NCI-H446 (cell line): ENCODE data around the gene SLC37A3.
A peak's percentile ranks its signal among the peaks of the same experiment; 100 is the strongest.
"Not testable (repeated sequence)": the region's sequence is repeated elsewhere in the genome, so short reads cannot be mapped to it uniquely, and the experiment has no call there.

ENCODE experiments used
- DNase-seq, 2 experiments: peaks; one replicate each; lab custom pipeline; 2025; lab: John Stamatoyannopoulos, UW

SLC37A3 gene

GRCh38 chr7:140314573-140315480 lies 83.5 kb downstream of the SLC37A3 start:
- DNase-seq, result no peak

DNA sequence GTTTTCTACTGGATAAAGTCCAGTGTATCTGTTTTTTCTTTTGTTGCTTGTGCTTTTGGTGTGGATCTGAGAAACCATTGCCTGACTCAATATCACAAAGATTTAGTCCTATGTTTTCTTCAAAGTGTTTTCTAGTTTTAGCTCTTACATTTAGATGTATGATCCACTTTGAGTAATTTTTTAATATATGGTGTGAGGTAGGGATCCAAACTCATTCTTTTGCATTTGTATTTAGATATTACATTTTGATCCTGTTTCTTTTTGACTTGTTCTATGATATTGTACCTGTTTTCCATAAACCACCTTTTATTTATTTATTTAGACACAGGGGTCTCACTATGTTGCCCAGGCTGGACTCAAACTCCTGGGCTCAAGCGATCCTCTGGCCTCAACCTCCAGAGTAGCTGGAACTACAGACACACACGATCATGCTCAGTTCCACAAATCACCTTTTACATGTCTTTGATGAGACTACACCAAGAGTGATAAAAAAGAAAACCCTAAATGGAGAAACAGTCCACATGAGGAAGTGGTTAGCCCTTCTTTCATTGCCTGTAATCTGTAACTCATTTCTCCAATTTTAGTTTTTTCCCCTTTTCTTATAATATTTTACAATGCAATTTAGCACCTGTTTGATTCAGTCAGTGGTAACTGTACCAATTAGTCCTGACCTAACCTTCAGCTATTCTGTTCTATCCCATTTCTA lies 86.0 kb downstream of the SLC37A3 start:
- DNase-seq, result no peak

DNA sequence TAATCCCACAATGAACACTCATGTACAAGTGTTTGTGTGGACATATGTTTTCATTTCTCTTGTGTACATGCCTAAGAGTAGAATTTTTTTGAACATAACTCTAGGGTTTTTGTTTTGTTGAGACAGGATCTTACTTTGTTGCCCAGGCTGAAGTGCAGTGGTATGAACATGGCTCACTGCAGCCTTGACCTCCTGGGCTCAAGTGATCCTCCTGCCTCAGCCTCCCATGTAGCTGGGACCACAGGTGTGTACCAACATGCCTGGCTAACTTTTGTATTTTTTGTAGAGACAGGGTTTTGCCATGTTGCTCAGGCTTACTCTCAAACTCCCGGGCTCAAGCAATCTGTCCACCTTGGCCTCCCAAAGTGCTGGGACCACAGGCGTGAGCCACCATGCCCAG lies 87.2 kb downstream of the SLC37A3 start:
- DNase-seq, result not testable (repeated sequence)

DNA sequence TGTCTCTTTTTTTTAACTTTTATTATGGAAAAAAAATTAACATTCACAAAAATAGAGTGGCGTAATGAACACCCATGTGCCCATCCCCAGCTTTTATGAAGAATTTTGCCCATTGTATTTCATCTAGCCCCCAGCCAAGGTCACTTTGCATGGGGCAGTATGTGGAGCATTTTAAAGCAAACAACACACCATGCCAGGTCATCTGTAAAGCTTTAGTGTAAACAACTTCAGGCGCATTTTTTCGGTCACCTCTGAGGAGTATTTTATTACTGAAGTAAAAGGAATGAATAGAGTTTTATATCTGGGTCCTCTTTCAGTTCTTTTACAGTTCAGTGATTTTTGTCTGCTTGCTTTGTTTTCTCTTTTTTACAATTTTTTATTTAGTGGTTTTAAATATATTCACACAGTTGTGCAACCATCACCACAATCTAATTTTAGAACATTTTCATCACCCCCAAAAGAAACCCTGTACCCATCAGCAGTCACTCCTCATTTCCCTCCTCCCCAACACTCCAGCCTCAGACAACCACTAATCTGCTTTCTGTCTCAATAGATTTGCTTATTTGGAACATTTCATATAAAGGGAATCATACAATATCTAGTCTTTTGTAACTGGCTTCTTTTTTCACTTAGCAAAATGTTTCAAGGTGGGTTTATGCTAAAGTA lies 87.9 kb downstream of the SLC37A3 start:
- DNase-seq, result no peak

DNA sequence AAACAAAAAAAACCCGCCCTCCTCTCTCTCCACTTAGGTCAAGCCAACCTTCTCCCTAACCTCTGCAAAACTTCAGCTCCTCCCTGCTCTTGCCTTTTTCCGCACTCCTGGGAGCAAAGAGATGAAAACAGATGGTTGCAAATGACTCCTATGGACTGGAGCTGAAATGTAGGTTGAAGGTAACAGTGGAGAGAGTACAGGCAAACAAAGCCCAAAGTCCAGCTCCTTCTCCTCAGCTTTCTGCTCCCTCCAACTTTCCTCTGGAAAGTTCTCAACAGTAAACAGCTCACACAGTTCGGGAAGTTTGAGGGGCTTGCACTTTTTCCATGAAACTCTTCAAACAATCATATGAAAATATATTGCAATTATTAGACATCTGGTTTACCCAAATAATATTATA lies 90.3 kb downstream of the SLC37A3 start:
- DNase-seq, result no peak

DNA sequence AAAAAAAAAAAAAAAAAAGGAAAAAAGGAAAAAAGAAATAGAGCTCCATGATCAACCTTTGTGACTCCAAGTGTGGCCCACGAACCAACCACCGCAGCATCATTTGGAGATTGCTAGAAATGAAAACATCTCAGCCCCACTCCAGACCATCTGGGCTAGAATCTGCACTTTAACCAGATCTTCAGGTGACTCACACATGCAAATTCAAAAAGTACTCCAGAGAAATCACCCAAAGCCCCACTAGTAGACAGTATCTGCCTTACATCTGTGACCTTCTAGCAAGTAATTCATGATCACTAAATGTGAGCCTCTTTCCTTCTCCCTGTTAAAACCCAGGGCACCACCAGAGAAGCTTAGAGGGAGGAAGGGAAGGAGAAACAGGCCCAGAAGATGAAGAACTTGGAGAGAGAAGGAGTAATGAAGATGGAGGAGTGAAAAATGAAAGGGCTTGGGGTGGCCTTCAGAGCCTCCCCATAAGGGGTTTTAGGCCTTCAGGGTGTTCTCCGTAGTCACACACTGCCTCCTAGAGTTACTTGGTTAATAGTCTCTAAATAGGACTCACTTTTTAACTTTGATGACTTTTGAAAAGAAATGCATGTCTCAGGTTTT lies 94.0 kb downstream of the SLC37A3 start:
- peak in 1 of 2 experiments; percentile 3 for DNase-seq

DNA sequence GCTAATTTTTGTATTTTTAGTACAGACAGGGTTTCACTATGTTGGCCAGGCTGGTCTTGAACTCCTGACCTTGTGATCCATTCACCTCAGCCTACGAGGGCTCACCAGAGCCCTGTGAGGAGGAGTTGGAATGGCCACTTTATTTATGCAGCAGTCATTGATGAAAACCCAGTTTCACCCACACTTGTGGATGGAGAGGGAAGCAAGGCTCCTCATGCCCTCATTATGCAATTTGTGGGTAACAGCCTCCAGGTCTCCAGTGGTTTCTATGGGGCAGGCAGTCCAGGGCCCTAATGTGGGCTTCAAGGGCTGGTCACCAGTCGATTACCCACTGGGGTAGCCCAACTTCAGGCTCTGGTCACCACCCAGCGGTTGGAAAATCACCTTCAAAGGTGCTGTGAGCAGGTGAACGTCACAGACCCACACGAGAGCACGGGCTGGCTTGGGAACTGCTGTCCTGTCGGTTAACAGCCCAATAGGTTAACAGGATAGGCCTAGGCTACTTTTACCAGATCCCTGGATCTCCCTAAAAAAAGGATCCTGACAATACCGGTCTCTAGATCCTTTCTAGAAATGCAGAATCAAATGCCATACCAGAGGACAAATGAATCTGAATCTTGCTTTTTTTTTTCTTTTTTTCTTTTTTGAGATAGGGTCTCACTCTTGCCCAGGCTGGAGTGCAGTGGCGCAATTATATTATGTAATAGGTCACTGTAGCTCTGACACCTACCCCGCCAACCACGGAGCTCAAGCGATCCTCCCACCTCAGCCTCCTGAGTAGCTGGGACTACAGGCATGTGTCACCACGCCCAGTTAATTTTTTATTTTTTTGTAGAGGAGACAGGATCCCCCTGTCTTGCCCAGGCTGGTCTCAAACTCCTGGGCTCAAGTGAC lies 97.8 kb downstream of the SLC37A3 start:
- no peak for DNase-seq

DNA sequence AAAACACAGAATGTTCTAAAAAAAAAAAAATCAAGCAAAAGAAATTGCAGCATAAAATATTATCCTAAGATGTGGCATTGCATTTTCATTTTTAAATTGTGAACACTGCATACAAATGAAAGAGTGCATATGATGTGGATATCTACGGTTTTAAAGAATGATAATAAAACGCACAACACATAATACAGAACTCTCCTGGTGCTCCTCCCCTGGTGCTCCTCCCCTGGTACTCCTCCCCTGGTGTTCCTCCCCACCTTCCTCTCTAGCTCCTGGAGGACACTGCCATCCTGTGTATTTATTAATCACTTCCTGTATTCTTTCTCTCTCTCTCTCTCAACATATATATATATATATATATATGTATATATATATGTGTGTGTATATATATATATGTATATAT lies 100.1 kb downstream of the SLC37A3 start:
- DNase-seq, result no peak

DNA sequence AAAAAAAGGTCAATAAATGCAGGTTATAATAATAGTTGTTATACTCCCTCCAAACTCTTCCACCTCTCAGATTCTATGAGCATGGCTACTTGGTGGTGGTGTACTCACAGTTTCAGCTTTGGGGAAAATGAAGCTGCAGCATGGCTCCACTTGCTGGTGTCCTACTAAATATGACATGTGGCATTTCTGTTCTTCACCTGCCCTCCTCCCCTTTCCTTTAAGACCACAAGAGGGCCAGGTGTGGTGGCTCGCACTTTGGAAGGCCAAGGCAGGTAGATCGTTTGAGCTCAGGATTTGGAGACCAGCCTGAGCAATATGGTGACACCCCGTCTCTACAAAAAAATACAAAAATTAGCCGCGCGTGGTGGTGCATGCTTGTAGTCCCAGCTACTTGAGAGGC lies 101.1 kb downstream of the SLC37A3 start:
- no peak for DNase-seq

DNA sequence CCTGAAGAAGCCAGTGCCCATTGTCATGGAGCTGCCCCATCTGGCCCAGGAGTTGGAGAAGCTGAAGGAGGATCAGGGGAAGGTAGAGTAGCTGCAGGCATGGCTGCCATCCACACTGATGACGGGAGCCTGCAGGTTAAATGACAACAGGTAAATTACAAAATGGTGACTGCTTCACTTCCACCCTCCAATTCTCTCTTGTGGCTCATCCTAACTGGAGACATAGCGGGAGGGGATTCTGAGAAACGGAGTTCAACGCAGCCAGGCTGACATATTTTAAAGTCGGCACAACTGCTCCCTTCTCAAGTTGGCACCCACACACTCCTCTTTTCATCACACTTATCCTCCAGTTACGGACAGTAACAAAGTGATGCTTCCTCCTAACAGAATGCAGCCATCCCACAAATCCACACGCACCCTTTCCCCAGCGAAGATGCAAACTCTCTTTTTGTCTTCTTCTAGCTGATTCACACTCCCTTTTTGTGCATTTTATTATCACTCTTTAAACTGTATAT lies 103.0 kb downstream of the SLC37A3 start:
- no peak for DNase-seq

GRCh38 chr7:140294454-140294853 lies 103.9 kb downstream of the SLC37A3 start:
- DNase-seq, result no peak

GRCh38 chr7:140292438-140292837 lies 105.9 kb downstream of the SLC37A3 start:
- no peak for DNase-seq

DNA sequence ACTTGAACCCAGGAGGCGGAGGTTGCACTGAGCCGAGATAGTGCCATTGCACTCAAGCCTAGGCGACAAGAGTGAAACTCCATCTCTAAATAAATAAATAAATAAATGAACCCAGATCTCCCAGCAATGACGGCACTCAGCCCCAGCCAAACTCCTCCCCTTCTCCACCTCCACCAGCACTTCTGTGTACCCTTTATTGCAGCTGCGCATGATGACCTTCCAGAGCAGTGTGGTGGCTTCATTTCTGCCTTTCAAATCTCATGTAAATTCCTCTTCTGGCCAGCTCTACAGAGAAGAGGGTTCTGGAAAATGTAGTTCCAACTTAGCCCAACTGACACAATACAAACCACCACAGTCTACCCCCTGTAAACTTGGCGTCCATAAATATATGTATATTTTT lies 108.5 kb downstream of the SLC37A3 start:
- DNase-seq, result no peak

- DNase-seq, result no peak
These were observed 110.3 kb downstream of the SLC37A3 start for GRCh38 chr7:140287988-140288387.

DNA sequence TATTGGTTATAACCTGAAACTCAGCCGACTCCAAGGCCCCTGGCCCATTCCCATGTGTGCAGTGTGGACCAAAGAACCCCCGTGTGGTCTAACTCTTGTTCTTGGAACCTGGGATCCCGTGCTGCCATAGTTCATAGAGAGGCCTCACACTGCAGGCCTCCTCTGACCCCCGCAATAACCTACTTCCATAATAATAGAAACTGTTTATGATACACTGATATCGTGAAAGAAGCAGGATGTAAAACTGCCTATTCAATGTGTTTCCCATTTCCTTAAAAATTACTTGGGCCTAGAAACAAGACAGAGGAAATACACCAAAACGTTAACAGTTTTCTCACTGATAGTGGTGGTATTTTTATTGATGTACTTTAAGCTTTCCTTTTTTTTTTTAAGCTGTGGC lies 112.4 kb downstream of the SLC37A3 start:
- DNase-seq, result no peak

- no peak for DNase-seq
These were observed 114.3 kb downstream of the SLC37A3 start for GRCh38 chr7:140284062-140284461.
